Body of pancreas (tissue), 4 donors: ENCODE measurements around the gene KLF9. TPM values are rescaled to one million over a fixed set of nuclear protein-coding genes. Genes with fewer than 3 reads are reported as not detected.
A peak's percentile ranks its signal among the peaks of the same experiment; 100 is the strongest.
"Not testable (repeated sequence)": the region's sequence is repeated elsewhere in the genome, so short reads cannot be mapped to it uniquely, and the experiment has no call there.

Experiments
- ATAC-seq: fragments of 150-250 bp; one replicate; pipeline ENCODE4 v1.9.1; 2016
- DNase-seq, 4 donors: peaks; one replicate each; pipeline ENCODE4 v3.0.0-alpha.2; 2019
- H3K27ac ChIP-seq, 4 donors: fragments of 200-600 bp; sonication (generic); 1 replicate in 3 of 4; 2 replicates in 1 of 4; pipeline versions ENCODE4 v1.5.1 to v1.6.1; 2016 to 2019; ENCODE audit warnings: mild to moderate bottlenecking in 1 of 4, mixed read lengths in 1 of 4, moderate library complexity in 1 of 4
- H3K27me3 ChIP-seq, 2 donors: fragments of 200-600 bp; sonication (generic); one replicate each; pipeline ENCODE4 v1.6.0; 2016; ENCODE audit warnings: mild to moderate bottlenecking in 1 of 2
- H3K36me3 ChIP-seq, 2 donors: fragments of 200-600 bp; sonication (generic); replicated peaks in 1 of 2; 2 replicates each; pipeline ENCODE4 v1.5.1; 2016; ENCODE audit warnings: low read depth in 2 of 2; ENCODE audit not compliant: insufficient read depth in 1 of 2
- H3K4me1 ChIP-seq: fragments of 200-600 bp; sonication (generic); one replicate; pipeline ENCODE4 v1.6.0; 2016
- H3K4me3 ChIP-seq, 2 donors: fragments of 200-600 bp; sonication (generic); 1 replicate in 1 of 2; 2 replicates in 1 of 2; pipeline ENCODE4 v1.5.1; 2016 to 2019
- H3K9me3 ChIP-seq, 3 donors: fragments of 200-600 bp; sonication (generic); 1 replicate in 2 of 3; 2 replicates in 1 of 3; pipeline ENCODE4 v1.5.1; 2016
- CTCF ChIP-seq, 7 experiments: fragments of 450-650 bp in 4 of 7; fragments of 200-600 bp in 3 of 7; sonication (generic) in 3 of 7; IDR thresholded peaks; one replicate each; pipeline ENCODE4 v1.5.1; 2016 to 2019; ENCODE audit warnings: antibody characterized with exemption in 7 of 7
- POLR2A ChIP-seq, 3 donors: fragments of 450-650 bp; IDR thresholded peaks; one replicate each; pipeline ENCODE4 v1.6.1; 2016; ENCODE audit warnings: antibody characterized with exemption in 3 of 3, mild to moderate bottlenecking in 2 of 3
- WGBS, 2 donors: methylation state at CpG; one replicate each; pipeline ENCODE4 v1.1.5; 2017; 5-methylcytosine and 5-hydroxymethylcytosine counted together
- intact Hi-C: fragments of 100-400 bp; cut with DNase I; formaldehyde crosslinking; loops from one replicate; pipeline ENCODE4 v1.15.1; 2023
- total RNA-seq, 2 donors: library from RNA; depleted of rRNA; stranded (reverse); fragments of >200 nt; gene quantifications; one replicate each; pipeline ENCODE4 v1.1.0, GENCODE V29; 2016

KLF9 gene
- total RNA-seq, 2 donors from 2014 or later = 38.1 to 63.6 TPM

- no peaks in the 10 kb centered on the region for H3K36me3 ChIP-seq
- no peaks in the 10 kb centered on the region for H3K27me3 ChIP-seq
- 76 to 92% methylated on average over 2 of the region's 2 CpGs for WGBS, 2 donors
- H3K27ac ChIP-seq = peak overlapping the region in 3 of 4 donors; percentile 22 to 68 (median 48)
- no peak overlapping the region for H3K4me3 ChIP-seq
- no peak for ATAC-seq
- H3K4me1 ChIP-seq = peaks cover 92% of the 10 kb centered on the region
- DNase-seq = no peak
- no peaks in the 10 kb centered on the region for H3K9me3 ChIP-seq
- intact Hi-C loops = loop anchor here (10.0 kb wide), 1 partner anchor 59 kb away; no protein-coding TSS in a partner anchor
- no peak for TF ChIP-seq POLR2A (IDR thresholded peaks at IDR 0.05)
- no peak for TF ChIP-seq CTCF (IDR thresholded peaks at IDR 0.05)
Measured at GRCh38 chr9:70404261-70404660, 10.2 kb downstream of the KLF9 start.

GRCh38 chr9:70403618-70404025, 10.8 kb downstream of the KLF9 start:
- H3K27me3 ChIP-seq = no peaks in the 10 kb centered on the region
- H3K36me3 ChIP-seq = no peaks in the 10 kb centered on the region
- WGBS, 2 donors = 43 to 48% methylated on average over 4 of the region's 4 CpGs
- no peaks in the 10 kb centered on the region for H3K9me3 ChIP-seq
- no peak for DNase-seq
- TF ChIP-seq POLR2A (IDR thresholded peaks at IDR 0.05) (no peak), CTCF (IDR thresholded peaks at IDR 0.05) (no peak)
- peak; percentile 11 for ATAC-seq
- intact Hi-C loops = loop anchor here (10.0 kb wide), 1 partner anchor 59 kb away; no protein-coding TSS in a partner anchor
- peak overlapping the region in 3 of 4 donors; percentile 22 to 68 (median 48) for H3K27ac ChIP-seq
- H3K4me3 ChIP-seq = no peak overlapping the region
- peaks cover 96% of the 10 kb centered on the region for H3K4me1 ChIP-seq

- no peak for ATAC-seq
- no peak for TF ChIP-seq POLR2A (IDR thresholded peaks at IDR 0.05)
- TF ChIP-seq CTCF (IDR thresholded peaks at IDR 0.05) = no peak
- H3K4me1 ChIP-seq = peaks cover 96% of the 10 kb centered on the region
- H3K9me3 ChIP-seq = no peaks in the 10 kb centered on the region
- no peaks in the 10 kb centered on the region for H3K36me3 ChIP-seq
- 44 to 56% methylated on average over 2 of the region's 2 CpGs for WGBS, 2 donors
- peak overlapping the region in 3 of 4 donors; percentile 22 to 68 (median 48) for H3K27ac ChIP-seq
- no peak for DNase-seq
- H3K4me3 ChIP-seq = no peak overlapping the region
- no peaks in the 10 kb centered on the region for H3K27me3 ChIP-seq
- intact Hi-C loops = loop anchor here (10.0 kb wide), 1 partner anchor 58 kb away; no protein-coding TSS in a partner anchor
Measured at GRCh38 chr9:70403166-70403565, 11.3 kb downstream of the KLF9 start.

- intact Hi-C loops = loop anchor here (10.0 kb wide), 1 partner anchor 57 kb away; no protein-coding TSS in a partner anchor
- peak overlapping the region in 1 of 4 donors; percentile 68 for H3K27ac ChIP-seq
- no peak for DNase-seq
Measured at GRCh38 chr9:70402213-70402612, 12.2 kb downstream of the KLF9 start.

GRCh38 chr9:70401241-70401640, 13.2 kb downstream of the KLF9 start:
- not testable (repeated sequence) for H3K27ac ChIP-seq, H3K4me3 ChIP-seq, H3K36me3 ChIP-seq, H3K27me3 ChIP-seq, DNase-seq, ATAC-seq, H3K9me3 ChIP-seq
- WGBS, 2 donors = 95 to 97% methylated on average over 5 to 6 of the region's 6 CpGs
- H3K4me1 ChIP-seq = peaks cover 91% of the 10 kb centered on the region
- intact Hi-C loops = loop anchor here (10.0 kb wide), 1 partner anchor 56 kb away; no protein-coding TSS in a partner anchor

More at GRCh38 chr9:70402213-70402612, 12.2 kb downstream of the KLF9 start:
- TF ChIP-seq POLR2A (IDR thresholded peaks at IDR 0.05) = no peak
- no peak for TF ChIP-seq CTCF (IDR thresholded peaks at IDR 0.05)
- WGBS, 2 donors = 63 to 74% methylated on average over 1 of the region's 1 CpG
- no peaks in the 10 kb centered on the region for H3K27me3 ChIP-seq
- H3K4me3 ChIP-seq = no peak overlapping the region
- H3K9me3 ChIP-seq = no peaks in the 10 kb centered on the region
- H3K4me1 ChIP-seq = peaks cover 96% of the 10 kb centered on the region
- no peaks in the 10 kb centered on the region for H3K36me3 ChIP-seq
- ATAC-seq = no peak
